KOPT-K1 (cell line): Measurements from ENCODE around the gene MPDZ.

Source experiments
- H3K27ac ChIP-seq: fragments of 200-600 bp; sonication (generic); 2 replicates; pipeline ENCODE4 v1.5.1; 2016; ENCODE audit warnings: antibody characterized with exemption, mild to moderate bottlenecking, low read depth, low read length; ENCODE audit not compliant: poor library complexity, severe bottlenecking
- H3K36me3 ChIP-seq: fragments of 200-600 bp; sonication (generic); 2 replicates; pipeline ENCODE4 v1.5.1; 2017; ENCODE audit warnings: antibody characterized with exemption, mild to moderate bottlenecking, low read length, moderate library complexity; ENCODE audit not compliant: insufficient read depth
- H3K9me3 ChIP-seq: fragments of 200-600 bp; sonication (generic); 2 replicates; pipeline ENCODE4 v1.5.1; 2017; ENCODE audit warnings: antibody characterized with exemption, low read length, mild to moderate bottlenecking; ENCODE audit not compliant: insufficient read depth, poor library complexity, severe bottlenecking

MPDZ gene

GRCh38 chr9:13144166-13144775 lies 135.2 kb downstream of the MPDZ start:
- no peaks in the 10 kb centered on the region for H3K36me3 ChIP-seq

DNA sequence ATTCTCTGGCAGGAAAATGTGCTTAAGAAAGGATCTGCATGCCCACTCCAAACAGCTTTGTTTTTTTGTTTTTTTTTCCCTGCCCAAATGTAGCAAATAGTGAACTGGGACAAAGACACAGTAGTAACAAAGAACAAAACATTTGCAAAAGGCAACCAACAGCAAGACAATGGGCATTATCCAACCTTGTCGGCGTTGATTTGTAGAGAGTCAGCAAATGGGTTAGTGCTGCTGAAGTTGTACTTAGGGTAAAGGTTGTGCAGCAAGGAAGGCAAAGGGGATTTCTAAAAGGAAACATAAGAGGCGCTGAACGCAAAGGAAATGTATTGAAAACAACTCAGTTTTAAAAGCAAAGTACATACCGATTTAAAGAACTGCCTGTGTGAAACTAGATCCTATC lies 136.2 kb downstream of the MPDZ start:
- no peaks in the 10 kb centered on the region for H3K36me3 ChIP-seq
- no peak overlapping the region for H3K27ac ChIP-seq

More at GRCh38 chr9:13144166-13144775, 135.2 kb downstream of the MPDZ start:
- no peaks in the 10 kb centered on the region for H3K9me3 ChIP-seq
- no peak overlapping the region for H3K27ac ChIP-seq

DNA sequence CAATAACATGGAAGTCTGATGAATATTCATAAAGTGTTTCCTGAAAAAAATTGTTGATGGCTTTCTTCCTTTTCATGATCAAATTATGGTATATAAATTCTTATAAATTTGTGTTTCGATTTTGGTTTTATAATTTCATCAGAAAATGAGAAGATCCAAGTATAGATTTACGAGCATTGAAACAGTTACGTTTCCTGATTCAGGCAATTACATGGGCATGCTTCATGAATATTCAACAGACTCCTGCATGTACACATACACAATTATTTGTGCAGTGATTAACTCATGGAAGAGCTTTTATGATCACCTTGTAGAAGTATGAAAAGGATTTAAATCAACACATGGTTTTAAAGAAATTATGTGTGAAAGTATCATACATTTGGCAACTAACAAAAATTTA lies 136.7 kb downstream of the MPDZ start:
- Histone ChIP-seq H3K36me3 (no peaks in the 10 kb centered on the region), H3K9me3 (no peaks in the 10 kb centered on the region), H3K27ac (no peak overlapping the region)

More for the DNA sequence above, 136.2 kb downstream of the MPDZ start:
- H3K9me3 ChIP-seq: no peaks in the 10 kb centered on the region

- no peaks in the 10 kb centered on the region for H3K9me3 ChIP-seq
- H3K27ac ChIP-seq: no peak overlapping the region
- H3K36me3 ChIP-seq: no peaks in the 10 kb centered on the region
These were observed 137.9 kb downstream of the MPDZ start for GRCh38 chr9:13141629-13142028.

- no peaks in the 10 kb centered on the region for H3K9me3 ChIP-seq
- no peaks in the 10 kb centered on the region for H3K36me3 ChIP-seq
- no peak overlapping the region for H3K27ac ChIP-seq
These were observed 138.5 kb downstream of the MPDZ start for GRCh38 chr9:13140843-13141592.

GRCh38 chr9:13139641-13140171 lies 139.8 kb downstream of the MPDZ start:
- Histone ChIP-seq H3K36me3 (no peaks in the 10 kb centered on the region), H3K27ac (no peak overlapping the region), H3K9me3 (no peaks in the 10 kb centered on the region)

DNA sequence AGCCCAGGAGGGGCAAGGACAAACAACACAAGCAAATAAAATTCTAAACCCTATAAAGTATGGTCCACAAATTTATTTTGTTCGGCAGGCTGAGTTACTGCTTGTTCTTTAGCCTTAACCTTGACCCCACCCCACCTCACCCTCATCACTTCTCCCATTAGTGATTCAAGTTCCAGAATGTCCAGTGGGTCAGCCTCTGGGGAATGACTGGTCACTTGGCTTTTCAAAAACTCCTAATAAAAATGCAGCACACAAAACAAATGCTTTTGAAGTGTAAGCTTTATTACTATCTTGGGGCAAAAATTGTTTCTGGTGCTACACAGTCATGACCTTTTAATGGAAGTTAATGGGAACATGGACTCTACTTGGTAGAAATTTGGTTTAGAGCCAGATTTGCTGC lies 142.1 kb downstream of the MPDZ start:
- H3K27ac ChIP-seq: no peak overlapping the region
- H3K36me3 ChIP-seq: no peaks in the 10 kb centered on the region
- H3K9me3 ChIP-seq: no peaks in the 10 kb centered on the region

DNA sequence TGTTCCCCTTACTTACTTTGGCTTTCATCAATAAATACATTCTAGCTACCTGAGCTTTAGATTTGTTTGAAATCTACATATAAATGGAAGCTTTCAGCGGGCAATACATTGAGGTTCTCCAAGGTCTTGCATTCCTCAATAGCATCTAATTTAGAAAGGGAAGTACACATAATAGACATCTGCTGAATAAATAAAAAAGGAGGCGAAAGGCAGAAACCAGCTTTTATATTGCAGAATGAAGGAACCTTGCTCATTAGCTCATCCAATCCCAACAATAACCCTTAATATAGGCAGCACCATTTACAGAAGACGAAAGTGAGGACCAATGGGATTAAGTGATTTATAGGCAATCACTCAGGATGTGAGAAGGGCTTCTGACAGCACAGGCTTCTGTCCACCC lies 147.5 kb downstream of the MPDZ start:
- no peaks in the 10 kb centered on the region for H3K36me3 ChIP-seq
- no peak overlapping the region for H3K27ac ChIP-seq
- H3K9me3 ChIP-seq: no peaks in the 10 kb centered on the region

DNA sequence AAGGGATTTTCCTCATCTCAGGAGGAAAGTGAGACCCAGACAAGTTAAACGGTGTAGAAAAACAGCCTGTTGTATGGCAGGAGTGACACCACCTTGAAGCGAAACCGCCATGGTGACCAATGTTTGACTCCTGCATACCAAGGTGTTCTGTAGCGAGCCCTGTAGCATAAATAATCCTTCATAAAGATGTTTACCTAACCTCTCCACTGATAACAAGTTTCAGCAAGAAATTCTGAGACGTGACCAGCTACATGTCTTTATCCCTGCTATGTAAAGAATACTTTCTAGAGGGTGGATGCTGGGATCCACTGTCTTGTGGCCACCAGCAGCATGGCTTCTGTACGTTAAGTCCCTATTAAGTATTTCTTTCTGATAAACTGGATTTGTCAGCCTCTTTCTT lies 148.1 kb downstream of the MPDZ start:
- Histone ChIP-seq H3K36me3 (no peaks in the 10 kb centered on the region), H3K27ac (no peak overlapping the region)

GRCh38 chr9:13128266-13128860 lies 151.1 kb downstream of the MPDZ start:
- Histone ChIP-seq H3K9me3 (no peaks in the 10 kb centered on the region), H3K36me3 (no peaks in the 10 kb centered on the region), H3K27ac (no peak overlapping the region)

More for the DNA sequence above, 148.1 kb downstream of the MPDZ start:
- H3K9me3 ChIP-seq: no peaks in the 10 kb centered on the region

GRCh38 chr9:13127131-13127530 lies 152.4 kb downstream of the MPDZ start:
- no peak overlapping the region for H3K27ac ChIP-seq
- no peaks in the 10 kb centered on the region for H3K36me3 ChIP-seq
- H3K9me3 ChIP-seq: no peaks in the 10 kb centered on the region

DNA sequence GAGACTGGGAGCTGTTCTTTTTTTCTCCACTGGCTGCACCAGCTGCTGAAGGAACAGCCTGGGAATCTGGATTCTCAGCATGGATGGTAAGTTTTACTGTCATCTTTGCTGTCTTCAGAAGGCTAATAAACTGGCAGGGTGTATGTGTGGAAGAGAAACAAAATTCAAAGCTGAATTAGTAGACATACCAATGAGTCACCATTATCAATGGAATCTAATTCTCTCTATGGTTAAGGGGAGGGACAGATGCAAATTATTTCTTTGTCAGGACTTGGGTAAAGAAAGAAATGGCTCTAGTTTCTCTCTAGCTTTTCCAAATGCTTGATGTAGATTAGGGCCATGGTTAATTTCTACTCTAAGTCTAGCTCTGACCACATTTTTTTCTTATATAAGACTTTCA lies 154.2 kb downstream of the MPDZ start:
- H3K9me3 ChIP-seq: no peaks in the 10 kb centered on the region
- no peak overlapping the region for H3K27ac ChIP-seq
- no peaks in the 10 kb centered on the region for H3K36me3 ChIP-seq

- Histone ChIP-seq H3K27ac (no peak overlapping the region), H3K9me3 (no peaks in the 10 kb centered on the region), H3K36me3 (no peaks in the 10 kb centered on the region)
These were observed 156.6 kb downstream of the MPDZ start for GRCh38 chr9:13122756-13123369.

DNA sequence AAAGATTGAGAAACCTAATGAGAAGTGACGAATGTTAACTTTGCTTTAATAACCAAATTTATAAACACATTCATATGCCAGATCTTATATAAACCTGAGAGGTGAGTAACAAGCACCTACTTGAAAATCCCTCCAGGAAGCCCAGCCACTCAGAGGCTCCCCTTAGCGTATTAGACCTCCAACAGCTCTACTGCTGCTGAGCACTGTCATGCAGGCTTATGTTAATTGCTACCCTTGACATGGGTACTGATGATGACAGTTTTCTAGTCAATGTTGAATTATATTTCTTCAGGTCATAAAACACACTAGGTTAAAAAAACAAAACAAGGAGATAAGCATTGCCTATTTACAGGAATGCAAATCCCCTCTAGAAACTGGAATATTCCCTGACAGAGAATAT lies 161.2 kb downstream of the MPDZ start:
- no peaks in the 10 kb centered on the region for H3K9me3 ChIP-seq
- H3K27ac ChIP-seq: no peak overlapping the region
- H3K36me3 ChIP-seq: no peaks in the 10 kb centered on the region

- Histone ChIP-seq H3K9me3 (no peaks in the 10 kb centered on the region), H3K27ac (no peak overlapping the region), H3K36me3 (no peaks in the 10 kb centered on the region)
These were observed 163.2 kb downstream of the MPDZ start for GRCh38 chr9:13116292-13116691.
